CD4-positive, alpha-beta T cell treated with Interleukin-10 for 1 hour (primary cell): ENCODE measurements around the gene IFNA2.
A peak's percentile ranks its signal among the peaks of the same experiment; 100 is the strongest.
"Not testable (repeated sequence)": the region's sequence is repeated elsewhere in the genome, so short reads cannot be mapped to it uniquely, and the experiment has no call there.

Source experiments
- DNase-seq: peaks from one replicate; pipeline ENCODE4 v3.0.0-alpha.2; 2020

Gene IFNA2

DNA sequence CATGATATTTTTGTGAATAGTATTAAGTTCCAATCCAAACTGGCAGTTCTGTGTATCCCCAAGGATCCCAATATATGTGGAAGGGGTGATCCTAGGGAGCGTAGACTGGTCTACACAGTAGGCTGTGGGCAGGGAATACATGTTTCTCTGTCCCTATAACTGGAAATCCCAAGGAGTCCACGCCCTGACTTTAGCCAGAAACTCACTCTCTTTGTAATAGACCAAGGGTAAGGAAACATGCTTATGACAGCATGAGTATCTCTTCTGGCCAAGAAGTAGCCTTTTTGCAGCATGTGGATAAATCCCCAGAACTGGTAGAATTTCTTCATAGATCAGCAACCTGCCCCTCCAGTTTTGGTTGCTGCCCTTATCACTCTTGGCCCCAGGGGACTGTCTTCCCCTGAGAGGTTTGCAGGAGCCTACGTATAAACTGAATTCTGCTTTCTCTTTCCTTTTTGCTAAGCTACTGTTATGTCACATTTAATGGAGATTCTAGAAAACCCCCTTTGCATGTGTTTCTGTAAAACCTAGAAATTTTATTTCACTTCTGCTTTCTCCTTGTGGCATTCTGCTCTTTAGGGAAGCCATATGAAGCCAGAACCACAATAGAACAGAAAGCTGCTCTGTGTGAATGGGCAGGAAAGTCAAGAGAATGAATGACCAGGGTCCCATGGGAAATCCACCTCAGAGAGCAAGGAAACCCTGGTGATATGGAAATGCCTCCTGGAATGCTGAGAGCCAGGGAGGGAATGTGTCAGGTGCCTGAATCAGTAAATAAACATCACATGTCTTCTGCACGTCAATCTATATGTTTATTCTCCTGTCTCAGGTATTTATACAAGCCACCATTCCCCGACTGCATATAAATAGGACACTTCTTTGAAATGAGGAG lies 3.5 kb downstream of the IFNA2 start:
- peak; percentile 22 for DNase-seq

DNA sequence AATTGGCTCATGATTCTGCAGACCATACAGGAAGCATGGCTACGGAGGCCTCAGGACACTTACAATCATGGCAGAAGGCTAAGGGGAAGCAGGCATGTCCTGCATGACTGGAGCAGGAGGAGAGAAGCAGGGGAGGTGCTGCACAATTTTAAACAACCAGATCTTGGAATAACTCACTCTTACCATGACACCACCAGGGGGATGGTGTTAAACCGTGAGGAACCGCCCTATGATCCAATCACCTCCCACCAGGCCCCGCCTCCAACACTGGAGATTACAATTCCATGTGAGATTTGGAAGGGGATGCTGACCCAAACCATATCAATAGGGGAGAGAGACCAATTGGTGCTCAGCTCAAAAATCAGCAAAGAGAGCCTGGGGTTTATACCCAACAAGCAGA lies 13.7 kb downstream of the IFNA2 start:
- DNase-seq = not testable (repeated sequence)

DNA sequence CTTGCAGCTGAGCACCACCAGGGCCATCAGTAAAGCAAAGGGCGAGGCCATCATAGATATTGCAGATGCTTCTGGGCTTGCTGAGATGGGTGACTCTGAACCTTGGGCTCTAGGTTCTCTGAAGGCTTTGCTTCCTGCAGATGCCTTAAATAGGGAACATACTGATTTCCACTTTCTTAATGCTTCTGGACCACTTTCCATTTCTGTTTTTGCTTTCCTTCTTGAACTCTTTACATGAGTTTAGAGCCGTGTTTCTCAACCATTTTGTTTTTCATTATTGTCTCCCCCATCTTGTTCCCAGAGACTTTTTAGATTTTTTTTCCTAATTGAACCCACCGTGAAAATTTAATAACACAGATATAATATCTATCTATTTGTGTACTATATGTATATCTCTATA lies 17.2 kb downstream of the IFNA2 start, which contains the start of gene IFNA13:
IFNA13 (minus strand) TSS at position 101 of the 400 bp plus-strand sequence; CDS start at position 54, 47 bp downstream.
- no peak for DNase-seq

DNA sequence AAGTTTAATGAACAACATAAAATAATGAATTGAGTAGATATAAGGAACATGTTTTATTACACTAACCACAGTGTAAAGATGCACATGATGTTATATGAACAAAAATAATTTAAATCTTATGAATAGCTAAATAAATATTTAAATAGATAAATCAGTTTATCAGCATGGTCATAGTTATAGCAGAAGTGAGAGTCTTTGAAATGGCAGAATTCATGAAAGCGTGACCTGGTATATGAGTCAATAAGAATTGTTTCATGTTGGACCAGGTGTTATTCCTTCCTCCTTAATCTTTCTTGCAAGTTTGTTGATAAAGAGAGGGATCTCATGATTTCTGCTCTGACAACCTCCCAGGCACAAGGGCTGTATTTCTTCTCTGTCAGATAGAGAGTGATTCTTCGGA lies 18.0 kb downstream of the IFNA2 start:
- not testable (repeated sequence) for DNase-seq

DNA sequence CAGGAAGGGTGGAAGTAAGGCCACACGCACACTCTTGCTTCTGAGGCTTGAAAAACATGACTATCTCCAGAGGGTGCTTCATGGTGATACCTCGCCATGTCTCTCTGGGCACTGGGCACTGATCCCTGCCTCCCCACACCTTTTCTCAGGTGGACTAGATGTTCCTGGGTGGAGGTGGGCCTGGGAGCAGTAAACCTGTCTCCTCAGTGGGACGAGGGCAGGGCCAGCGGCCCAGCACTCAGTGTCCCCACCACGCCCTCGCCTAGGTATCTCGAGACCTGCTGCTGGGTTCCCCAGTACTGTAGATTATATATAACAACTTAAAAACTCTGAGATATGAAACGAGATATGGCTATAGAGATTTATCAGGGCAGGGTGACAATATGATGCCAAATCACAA lies 22.9 kb downstream of the IFNA2 start:
- no peak for DNase-seq

DNA sequence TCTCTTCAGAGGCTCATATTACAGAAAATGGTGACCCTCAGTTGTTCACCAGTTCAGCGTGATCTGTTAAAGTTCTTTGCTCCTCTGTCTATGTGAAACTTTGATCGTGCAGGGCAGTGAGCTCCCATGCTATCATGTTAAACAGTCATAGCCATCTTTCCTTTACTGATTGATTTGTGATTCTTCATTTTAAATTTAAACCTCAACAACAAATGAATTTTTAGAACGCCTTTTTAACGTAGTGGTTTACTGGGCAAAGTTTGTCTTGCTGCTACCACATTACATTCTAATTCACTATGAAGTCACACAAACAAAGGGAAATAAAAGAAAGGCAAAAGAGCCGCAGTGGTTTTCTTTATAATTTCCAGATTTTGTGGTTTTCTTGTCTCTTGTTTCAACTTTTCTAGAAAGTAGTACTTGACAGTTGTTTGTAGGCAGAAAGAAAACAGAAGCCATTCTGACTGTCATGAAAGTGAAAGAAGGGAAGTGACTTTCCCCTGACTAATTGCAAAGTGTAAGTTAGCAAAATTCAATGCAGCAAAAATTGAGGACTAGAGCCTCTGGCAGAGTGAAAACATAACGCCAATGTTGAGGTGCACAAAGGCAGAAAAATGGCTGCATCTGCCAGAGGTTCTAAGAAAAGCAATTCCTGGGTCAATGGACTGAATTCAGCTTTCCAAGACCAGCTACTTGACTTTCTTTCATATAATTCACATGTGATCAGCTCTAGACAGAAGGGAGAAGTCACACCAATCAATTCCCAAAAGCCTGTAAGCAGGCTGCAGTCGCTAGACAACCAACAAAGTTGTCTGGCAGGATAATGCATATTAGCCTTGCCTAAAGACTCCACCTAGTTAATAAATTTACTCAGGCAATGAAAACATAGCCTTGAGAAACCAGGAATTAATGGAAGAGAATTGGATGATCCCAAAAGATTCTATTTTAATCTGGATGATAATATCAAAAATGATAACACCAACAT lies 27.4 kb downstream of the IFNA2 start:
- peak; percentile 28 for DNase-seq

DNA sequence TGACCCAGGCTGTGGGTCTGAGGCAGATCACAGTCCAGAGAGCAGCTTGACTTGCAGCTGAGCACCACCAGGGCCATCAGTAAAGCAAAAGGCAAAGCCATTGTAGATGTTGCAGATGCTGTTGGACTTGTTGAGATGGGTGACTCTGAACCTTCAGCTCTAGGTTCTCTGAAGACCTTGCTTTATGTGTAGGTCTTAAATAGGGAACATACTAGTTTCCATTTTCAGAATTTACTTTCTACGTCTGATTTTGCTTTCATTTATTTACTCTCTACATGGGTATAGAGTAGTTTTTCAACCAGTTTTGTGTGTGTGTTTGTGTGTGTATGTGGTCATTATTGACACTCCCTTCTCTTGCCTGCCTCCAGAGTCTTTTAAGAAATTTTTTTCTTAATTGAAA lies 34.4 kb downstream of the IFNA2 start, which contains the start of gene IFNA6:
IFNA6 (minus strand) TSS at position 101 of the 400 bp plus-strand sequence; CDS start at position 101, 0 bp downstream.
- DNase-seq = no peak

DNA sequence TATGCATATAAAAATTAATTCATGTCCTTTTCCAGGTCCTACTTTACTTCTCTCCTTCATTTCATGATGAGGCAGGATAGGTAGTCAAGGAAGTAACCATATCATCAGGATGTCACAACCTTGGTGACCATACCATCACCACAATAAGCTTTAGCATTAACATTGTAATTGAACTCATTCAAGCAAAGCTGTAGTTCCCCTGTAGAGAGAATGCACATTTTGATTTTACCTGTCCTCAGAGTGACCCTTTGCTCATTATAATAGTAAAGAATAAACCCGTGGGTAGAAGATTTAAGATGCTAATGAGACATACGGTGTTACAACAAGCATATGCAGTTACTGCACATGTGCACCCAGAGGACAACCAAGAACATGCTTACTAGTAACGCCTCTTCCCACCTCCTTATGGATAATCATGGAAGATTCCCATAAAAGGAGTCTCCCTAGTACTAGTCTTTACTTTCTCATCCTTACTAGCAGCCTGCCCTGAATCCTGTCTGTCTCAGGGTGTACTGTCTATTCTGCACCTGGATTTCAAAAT lies 36.7 kb downstream of the IFNA2 start:
- no peak for DNase-seq

DNA sequence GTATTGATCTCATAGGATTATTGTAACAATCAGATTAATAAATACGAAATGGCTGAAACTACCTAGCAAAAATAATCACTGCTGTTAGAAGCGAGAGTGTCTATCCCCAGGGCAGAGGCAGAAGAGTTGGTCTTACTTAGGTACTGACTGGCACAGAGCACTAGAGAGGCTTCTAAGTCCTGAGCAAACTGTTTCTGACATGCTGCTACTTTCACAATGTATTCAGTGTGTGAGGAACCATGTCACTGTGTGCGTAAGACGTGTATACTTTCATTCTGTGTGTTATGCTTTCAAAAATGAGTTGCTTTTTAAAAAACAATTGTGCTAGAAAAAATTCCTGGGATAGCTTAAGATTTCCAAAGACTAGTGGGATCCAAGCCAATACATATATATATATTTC lies 44.5 kb downstream of the IFNA2 start:
- no peak for DNase-seq

DNA sequence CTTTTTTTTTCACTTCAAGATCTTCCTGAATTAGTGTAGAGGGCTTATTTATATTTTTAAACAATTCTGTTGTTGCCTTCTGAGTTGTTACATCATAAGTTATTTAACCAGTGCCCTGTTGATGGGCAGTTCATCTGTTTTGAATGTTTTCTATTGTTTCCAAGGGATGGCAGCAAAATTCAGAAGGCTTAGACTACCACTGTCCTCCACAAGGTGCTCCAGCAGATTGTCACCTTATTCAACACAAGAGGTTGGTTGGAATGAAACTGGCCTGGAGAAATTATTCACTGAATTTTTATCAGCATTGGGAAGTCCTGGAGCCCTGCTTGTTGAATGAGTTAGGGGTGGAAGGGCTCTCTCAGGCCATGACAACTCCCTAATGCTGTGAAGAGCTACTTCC lies 48.7 kb downstream of the IFNA2 start:
- DNase-seq = no peak

DNA sequence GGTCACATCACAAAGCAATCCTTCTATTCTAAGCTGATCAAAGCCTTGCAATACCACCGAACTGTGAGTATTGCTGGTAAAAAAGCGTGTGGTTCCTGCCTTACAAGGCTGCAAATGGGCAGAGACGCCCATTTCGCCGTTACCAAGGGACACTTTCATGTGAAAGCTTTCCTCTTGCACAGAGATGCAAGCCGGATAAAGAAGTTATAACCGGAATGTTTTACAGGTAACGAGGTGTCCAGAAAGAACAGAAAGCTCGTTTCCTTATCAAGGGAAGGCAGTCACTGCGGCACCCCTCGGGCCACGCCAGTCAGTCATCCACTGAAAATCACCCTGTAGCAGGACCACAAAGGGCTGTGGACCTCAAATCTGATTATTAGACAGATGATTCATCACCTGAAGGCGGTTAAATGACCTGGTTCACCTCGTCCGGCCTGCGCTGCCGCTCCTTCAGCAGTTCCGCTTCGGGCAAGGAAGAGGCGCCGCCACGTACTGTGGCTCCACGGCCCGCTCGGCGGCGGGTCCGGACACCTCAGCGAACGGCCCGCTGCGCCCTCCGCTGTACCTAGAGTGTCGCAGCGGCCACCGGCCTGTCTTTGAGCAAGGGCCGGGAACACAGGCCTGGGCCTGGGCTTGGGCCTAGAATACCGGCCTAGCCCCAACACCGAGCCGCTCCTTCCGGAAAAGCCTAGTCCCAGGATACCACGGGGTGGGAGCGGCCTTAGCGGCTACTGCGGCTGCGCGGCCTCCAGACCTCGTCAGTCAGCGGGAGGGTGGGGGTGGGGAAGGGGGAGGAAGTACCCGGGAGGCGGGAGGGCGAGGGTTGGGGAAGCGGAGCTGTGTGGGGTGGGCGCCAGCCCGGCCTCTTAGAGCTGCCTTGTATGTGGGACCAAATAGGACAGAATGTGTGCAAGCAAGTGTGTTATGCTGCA lies 50.2 kb downstream of the IFNA2 start, which contains the start of gene KLHL9:
KLHL9 (minus strand) TSS at position 704 of the 932 bp plus-strand sequence; CDS start at position 159, 545 bp downstream.
- peak; percentile 89 for DNase-seq
